ENCODE data around the gene GOLGA6L2. TPM values are rescaled to one million over a fixed set of nuclear protein-coding genes. Genes with fewer than 3 reads are reported as not detected.

The GOLGA6L2 gene
- total RNA-seq, 2 donors from 2014 or later, result not detected

- Histone ChIP-seq H3K27me3 (no peaks in the 10 kb centered on the region), H3K4me1 (peaks cover 0 to 7% of the 10 kb centered on the region in 2 donors), H3K36me3 (no peaks in the 10 kb centered on the region), H3K4me3 (no peak overlapping the region), H3K9me3 (no peaks in the 10 kb centered on the region), H3K27ac (peak overlapping the region; percentile 47 to 65)
- DNase-seq (ENCODE audit: low spot score), result no peak
- TF ChIP-seq, protein P1, sequence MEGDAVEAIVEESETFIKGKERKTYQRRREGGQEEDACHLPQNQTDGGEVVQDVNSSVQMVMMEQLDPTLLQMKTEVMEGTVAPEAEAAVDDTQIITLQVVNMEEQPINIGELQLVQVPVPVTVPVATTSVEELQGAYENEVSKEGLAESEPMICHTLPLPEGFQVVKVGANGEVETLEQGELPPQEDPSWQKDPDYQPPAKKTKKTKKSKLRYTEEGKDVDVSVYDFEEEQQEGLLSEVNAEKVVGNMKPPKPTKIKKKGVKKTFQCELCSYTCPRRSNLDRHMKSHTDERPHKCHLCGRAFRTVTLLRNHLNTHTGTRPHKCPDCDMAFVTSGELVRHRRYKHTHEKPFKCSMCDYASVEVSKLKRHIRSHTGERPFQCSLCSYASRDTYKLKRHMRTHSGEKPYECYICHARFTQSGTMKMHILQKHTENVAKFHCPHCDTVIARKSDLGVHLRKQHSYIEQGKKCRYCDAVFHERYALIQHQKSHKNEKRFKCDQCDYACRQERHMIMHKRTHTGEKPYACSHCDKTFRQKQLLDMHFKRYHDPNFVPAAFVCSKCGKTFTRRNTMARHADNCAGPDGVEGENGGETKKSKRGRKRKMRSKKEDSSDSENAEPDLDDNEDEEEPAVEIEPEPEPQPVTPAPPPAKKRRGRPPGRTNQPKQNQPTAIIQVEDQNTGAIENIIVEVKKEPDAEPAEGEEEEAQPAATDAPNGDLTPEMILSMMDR (IDR thresholded peaks at IDR 0.05), result no peak
These were observed 51.9 kb downstream of the GOLGA6L2 start for GRCh38 chr15:23395030-23395692.

Other genes with a start within 250 kb of the GOLGA6L2 start
- not detected for gene GOLGA6L26, start 113.0 kb downstream of the GOLGA6L2 start, total RNA-seq
- gene GOLGA8S, start 92.5 kb downstream of the GOLGA6L2 start, total RNA-seq, result under 1 TPM; 0.31 to 0.33 TPM
- under 1 TPM in 1 of 2 donors, not detected in 1; 0.43 TPM for gene MKRN3, start 118.4 kb upstream of the GOLGA6L2 start, total RNA-seq
- under 1 TPM; 0.15 to 0.16 TPM for gene MAGEL2, start 200.6 kb upstream of the GOLGA6L2 start, total RNA-seq
- gene NDN, start 240.1 kb upstream of the GOLGA6L2 start, total RNA-seq, result 10 to 100 TPM; 51.6 to 72.2 TPM

Measured in right atrium auricular region (tissue), 2 donors.